B cell (primary cell): ENCODE measurements around the gene RIMS3. TPM values are rescaled to one million over a fixed set of nuclear protein-coding genes. Genes with fewer than 3 reads are reported as not detected.
A peak's percentile ranks its signal among the peaks of the same experiment; 100 is the strongest.

Experiments used
- ATAC-seq: fragments of 200-7000 bp; cut with Tn5 transposase; one replicate; pipeline ENCODE4 v1.10.0; 2021; ENCODE audit warnings: low read depth, mild to moderate bottlenecking, moderate number of reproducible peaks, moderate library complexity
- CTCF ChIA-PET: fragments of 350-600 bp; sonication (Branson Sonifier 250); formaldehyde crosslinking; loops from one replicate; lab custom pipeline; 2021; ENCODE audit warnings: antibody characterized with exemption, inconsistent platforms; lab: Charles Lee
- POLR2A ChIA-PET: fragments of 350-600 bp; sonication (Branson Sonifier 250); formaldehyde crosslinking; loops from one replicate; lab custom pipeline; 2021; ENCODE audit warnings: antibody characterized with exemption; lab: Charles Lee
- DNase-seq: peaks from one replicate; pipeline ENCODE4 v3.0.0; 2013
- H2AFZ ChIP-seq: 2 replicates; pipeline ENCODE4 v1.6.1; 2012; ENCODE audit warnings: mild to moderate bottlenecking, low read depth, low read length; ENCODE audit not compliant: insufficient read depth, poor library complexity, severe bottlenecking
- H3K27ac ChIP-seq, 2 donors: 1 replicate in 1 of 2; 2 replicates in 1 of 2; pipeline ENCODE4 v1.5.1; 2012 to 2013; ENCODE audit warnings: low read length in 2 of 2, mild to moderate bottlenecking in 2 of 2, moderate library complexity in 1 of 2
- H3K27me3 ChIP-seq, 4 experiments: fragments of 200-600 bp in 1 of 4; sonication (generic) in 1 of 4; replicated peaks in 1 of 4; 1 replicate in 2 of 4; 2 replicates in 2 of 4; pipeline versions ENCODE4 v1.6.1 to v1.7.0; 2013 to 2016; ENCODE audit warnings: low read length in 3 of 4, mild to moderate bottlenecking in 2 of 4, mixed read lengths in 1 of 4, moderate library complexity in 1 of 4; ENCODE audit not compliant: insufficient read depth in 4 of 4, control insufficient read depth in 3 of 4; ENCODE audit errors: control extremely low read depth in 1 of 4
- H3K36me3 ChIP-seq, 2 experiments: replicated peaks in 1 of 2; 1 replicate in 1 of 2; 2 replicates in 1 of 2; pipeline versions ENCODE4 v1.6.1 to v1.7.1; 2013; ENCODE audit warnings: low read length in 1 of 2; ENCODE audit not compliant: insufficient read depth in 2 of 2, control insufficient read depth in 1 of 2; ENCODE audit errors: control extremely low read depth in 1 of 2, extremely low read depth in 1 of 2
- H3K4me1 ChIP-seq, 2 donors: fragments of 200-600 bp in 1 of 2; sonication (generic) in 1 of 2; 1 replicate in 1 of 2; 2 replicates in 1 of 2; pipeline versions ENCODE4 v1.5.1 to v1.6.1; 2013 to 2017; ENCODE audit warnings: low read length in 2 of 2; ENCODE audit not compliant: control insufficient read depth in 2 of 2, insufficient read depth in 2 of 2
- H3K4me2 ChIP-seq: replicated peaks from 2 replicates; pipeline ENCODE3; 2012; ENCODE audit warnings: mild to moderate bottlenecking, low read depth, low read length; ENCODE audit not compliant: poor library complexity, severe bottlenecking
- H3K4me3 ChIP-seq, 5 experiments: fragments of 200-600 bp in 1 of 5; sonication (generic) in 1 of 5; 1 replicate in 3 of 5; 2 replicates in 2 of 5; pipeline versions ENCODE4 v1.5.1 to v1.7.0; 2011 to 2016; ENCODE audit warnings: low read length in 4 of 5, mild to moderate bottlenecking in 4 of 5, low read depth in 2 of 5, control low read depth in 1 of 5, moderate library complexity in 1 of 5; ENCODE audit not compliant: insufficient read depth in 1 of 5; ENCODE audit errors: control extremely low read depth in 1 of 5, extremely low read depth in 1 of 5
- H3K79me2 ChIP-seq: fragments of 200-600 bp; sonication (generic); one replicate; pipeline ENCODE4 v1.6.0; 2016; ENCODE audit warnings: low read length; ENCODE audit not compliant: control insufficient read depth, insufficient read depth
- H3K9ac ChIP-seq: fragments of 200-600 bp; sonication (generic); 2 replicates; pipeline ENCODE4 v1.6.1; 2017; ENCODE audit warnings: mild to moderate bottlenecking, low read length, moderate library complexity
- H3K9me3 ChIP-seq, 3 donors: one replicate each; pipeline versions ENCODE4 v1.6.1 to v1.7.1; 2013; ENCODE audit warnings: low read length in 2 of 3; ENCODE audit not compliant: control insufficient read depth in 2 of 3, insufficient read depth in 1 of 3; ENCODE audit errors: control extremely low read depth in 1 of 3
- H4K20me1 ChIP-seq: 2 replicates; pipeline ENCODE4 v1.6.0; 2012; ENCODE audit warnings: mild to moderate bottlenecking, low read length; ENCODE audit not compliant: insufficient read depth, control insufficient read depth, poor library complexity, severe bottlenecking
- H3K27ac Mint-ChIP-seq: one replicate; pipeline ENCODE4 v1.8.0; 2021; ENCODE audit warnings: mixed read lengths
- H3K27me3 Mint-ChIP-seq: one replicate; pipeline ENCODE4 v1.8.0; 2021; ENCODE audit warnings: mixed read lengths
- H3K4me1 Mint-ChIP-seq: one replicate; pipeline ENCODE4 v1.8.0; 2021; ENCODE audit warnings: mixed read lengths
- H3K4me3 Mint-ChIP-seq: one replicate; pipeline ENCODE4 v1.8.0; 2021; ENCODE audit warnings: mixed read lengths
- H3K9me3 Mint-ChIP-seq: one replicate; pipeline ENCODE4 v1.8.0; 2022; ENCODE audit warnings: mixed read lengths; ENCODE audit not compliant: insufficient read depth
- CTCF ChIP-seq: fragments of 200-600 bp; IDR thresholded peaks from one replicate; pipeline ENCODE4 v1.8.0; 2022; ENCODE audit warnings: antibody characterized with exemption, mild to moderate bottlenecking
- EZH2 ChIP-seq: IDR thresholded peaks from 2 replicates; pipeline ENCODE4 v1.6.1; 2012; ENCODE audit warnings: borderline replicate concordance, low read depth, mild to moderate bottlenecking, moderate library complexity, low read length; ENCODE audit not compliant: insufficient read depth, poor library complexity, severe bottlenecking
- WGBS: methylation state at CpG from one replicate; pipeline ENCODE4 v1.1.5; 2013; ENCODE audit warnings: missing lambda C conversion rate; ENCODE audit not compliant: insufficient coverage; 5-methylcytosine and 5-hydroxymethylcytosine counted together
- intact Hi-C: fragments of 100-400 bp; cut with micrococcal nuclease; formaldehyde crosslinking; loops from one replicate; pipeline ENCODE4 v1.10.0; 2022
- polyA plus RNA-seq: library from polyadenylated mRNA; depleted of rRNA; stranded (reverse); fragments of >200 nt; gene quantifications from 2 replicates; pipeline ENCODE4 v1.2.3, GENCODE V29; 2012
- total RNA-seq, 2 donors: library from RNA; stranded (reverse); fragments of 120-200 nt in 1 of 2; gene quantifications; 1 replicate in 1 of 2; 2 replicates in 1 of 2; pipeline versions ENCODE4 v1.2.3 to v1.2.4, GENCODE V29; 2013 to 2022

RIMS3 gene
- total and polyA plus RNA-seq, 2 donors (not counting 1 experiment from before 2014, with no cell fraction given), result 1.1 to 5.4 TPM

GRCh38 chr1:40709802-40710278 lies 44.4 kb upstream of the RIMS3 start:
- intact Hi-C loops, result loop anchor here (1.0 to 5.0 kb wide), 5 partner anchors 11 to 668 kb away; partner anchors contain the start of genes CAP1 and ZNF684
- CTCF ChIA-PET, result interaction anchor here (0.6 to 2.8 kb wide), 6 partner anchors 9 to 485 kb away, joined by 3 to 9 read pairs (median 3); partner anchors contain the start of genes NFYC and RIMS3

More at GRCh38 chr1:40709802-40710278, 44.4 kb upstream of the RIMS3 start:
- peaks cover 96% of the 10 kb centered on the region for H3K79me2 ChIP-seq
- H3K4me3 ChIP-seq, result peak overlapping the region; percentile 55 to 88 (median 76)
- WGBS, result 0% methylated on average over 1 of the region's 3 CpGs
- DNase-seq (no peak), ATAC-seq (no peak)
- H2AFZ ChIP-seq, result peak overlapping the region; percentile 67
- Mint-ChIP-seq H3K27ac (peak overlapping the region; percentile 96), H3K4me3 (peak overlapping the region; percentile 96), H3K27me3 (no peaks in the 10 kb centered on the region), H3K9me3 (no peaks in the 10 kb centered on the region), H3K4me1 (peaks cover 71% of the 10 kb centered on the region)
- H3K27ac ChIP-seq, result peak overlapping the region; percentile 87 to 94
- peaks cover 0 to 4% of the 10 kb centered on the region in 2 experiments for H3K36me3 ChIP-seq
- H4K20me1 ChIP-seq, result no peaks in the 10 kb centered on the region
- POLR2A ChIA-PET, result interaction anchor here (0.5 to 0.8 kb wide), 3 partner anchors 11 to 19 kb away, joined by 3 to 4 read pairs (median 3); partner anchors contain the start of gene NFYC
- H3K4me1 ChIP-seq, result peaks cover 52 to 62% of the 10 kb centered on the region in 2 donors
- H3K27me3 ChIP-seq, result no peaks in the 10 kb centered on the region
- TF ChIP-seq CTCF, result no peak
- TF ChIP-seq EZH2, result no peak
- peak overlapping the region; percentile 79 for H3K4me2 ChIP-seq
- H3K9me3 ChIP-seq, result no peaks in the 10 kb centered on the region
- peak overlapping the region; percentile 75 for H3K9ac ChIP-seq
